Measurements from ENCODE around the gene ORAI1. TPM values are rescaled to one million over a fixed set of nuclear protein-coding genes. Genes with fewer than 3 reads are reported as not detected.

Gene ORAI1
- total and polyA plus RNA-seq, 2 donors (not counting 3 experiments of a cell fraction or from before 2014, with no cell fraction given): 30.5 to 65.4 TPM

DNA sequence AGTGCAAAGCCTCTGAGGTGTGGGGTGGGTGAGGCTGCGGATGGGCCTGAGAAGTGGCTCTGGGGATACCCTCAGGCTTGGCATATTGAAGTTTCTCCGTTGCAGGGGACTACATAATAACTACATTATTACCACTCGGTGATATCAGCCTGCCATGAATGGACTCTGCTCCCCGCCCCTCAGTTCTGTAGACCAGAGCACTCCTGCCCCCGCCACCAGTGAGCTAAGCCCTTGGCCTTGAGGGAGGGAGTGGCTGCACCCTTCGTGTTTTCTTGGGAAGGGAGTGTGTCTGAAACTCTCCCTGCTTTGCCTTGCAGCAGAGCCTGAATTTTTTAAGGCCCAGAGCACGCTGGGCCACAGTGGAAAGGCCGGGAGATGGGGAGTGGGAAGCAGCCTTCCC lies 1.7 kb downstream of the ORAI1 start:
- Histone ChIP-seq H4K20me1 (replicated peaks; ENCODE audit: control insufficient read depth, extremely low read depth, insufficient read depth, low read length) (no peaks in the 10 kb centered on the region), H3K9ac (replicated peaks; ENCODE audit: extremely low read depth, insufficient read depth, low read length) (peak overlapping the region; percentile 42), H3K27me3 (ENCODE audit: control insufficient read depth in 2 of 2, insufficient read depth in 2 of 2, low read length in 2 of 2) (no peaks in the 10 kb centered on the region), H3K4me3 (replicated peaks in 1 of 3; ENCODE audit: insufficient read depth in 1 of 3, low read depth in 1 of 3, low read length in 3 of 3) (peak overlapping the region in 2 of 3 experiments; percentile 42 to 67), H3K36me3 (ENCODE audit: control insufficient read depth in 2 of 2, extremely low read depth in 1 of 2, insufficient read depth in 2 of 2, low read length in 2 of 2) (no peaks in the 10 kb centered on the region), H3K4me1 (ENCODE audit: control insufficient read depth, extremely low read depth, insufficient read depth, low read length) (peaks cover 50% of the 10 kb centered on the region), H2AFZ (ENCODE audit: low read depth, low read length) (no peak overlapping the region), H3K9me1 (replicated peaks; ENCODE audit: control insufficient read depth, extremely low read depth, insufficient read depth, low read length) (no peaks in the 10 kb centered on the region), H3K4me2 (ENCODE audit: insufficient read depth, low read length) (peak overlapping the region; percentile 62), H3K9me3 (replicated peaks; ENCODE audit: control insufficient read depth, insufficient read depth, low read length) (no peaks in the 10 kb centered on the region), H3K27ac (ENCODE audit: insufficient read depth, low read depth, low read length) (peak overlapping the region; percentile 67), H3K79me2 (ENCODE audit: control insufficient read depth, insufficient read depth, low read length) (peaks cover 41% of the 10 kb centered on the region)
- FAIRE-seq (peak; percentile 82), DNase-seq (ENCODE audit: low read depth, low spot score) (no peak)
- CTCF ChIA-PET: interaction anchor here (0.9 to 6.4 kb wide), 7 partner anchors 8 to 166 kb away, joined by 3 to 108 read pairs (median 13); partner anchors contain the start of genes MORN3 and RHOF
- TF ChIP-seq, protein P1, sequence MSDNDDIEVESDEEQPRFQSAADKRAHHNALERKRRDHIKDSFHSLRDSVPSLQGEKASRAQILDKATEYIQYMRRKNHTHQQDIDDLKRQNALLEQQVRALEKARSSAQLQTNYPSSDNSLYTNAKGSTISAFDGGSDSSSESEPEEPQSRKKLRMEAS (IDR thresholded peaks at IDR 0.05; ENCODE audit: insufficient read depth, insufficient read length): no peak
- TF ChIP-seq FOS (IDR thresholded peaks at IDR 0.05; ENCODE audit: borderline replicate concordance, insufficient read depth, low read length): no peak
- no peak for TF ChIP-seq MYC (IDR thresholded peaks at IDR 0.05; ENCODE audit: low read depth, low read length)
- dilution Hi-C loops (cut with MboI; ENCODE audit: extremely low pct_ligation_motif_present, low sequenced_read_pairs): no loop called here
- BruUV-seq (replicated peaks): no TSS peak
- POLR2A ChIA-PET: no interaction called here
- intact Hi-C loops (cut with micrococcal nuclease): loop anchor here (5.0 kb wide), 1 partner anchor 169 kb away; no protein-coding TSS in a partner anchor

DNA sequence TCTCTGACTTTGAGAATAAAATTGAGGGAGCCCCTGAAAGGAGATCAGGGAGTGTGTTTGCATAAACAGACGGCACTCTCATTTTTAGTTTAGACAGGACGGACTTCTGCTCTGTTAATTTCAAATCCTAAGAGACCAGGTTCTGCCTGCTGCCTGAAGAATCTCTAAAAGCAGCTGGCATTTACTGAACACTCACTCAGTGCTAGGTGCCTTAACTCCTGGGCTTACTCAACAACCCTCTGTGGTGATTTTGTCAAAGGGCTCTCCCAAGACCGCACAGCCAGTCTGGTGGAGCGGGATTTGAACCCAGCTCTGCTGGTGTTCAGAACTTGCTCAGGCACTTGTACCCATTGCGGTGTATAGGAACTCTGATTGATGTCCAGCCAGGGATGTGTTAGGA lies 2.2 kb downstream of the ORAI1 start:
- FAIRE-seq (peak; percentile 53), DNase-seq (ENCODE audit: low read depth, low spot score) (no peak)
- peaks cover 45% of the 10 kb centered on the region for H3K79me2 ChIP-seq (ENCODE audit: control insufficient read depth, insufficient read depth, low read length)
- H3K36me3 ChIP-seq (ENCODE audit: control insufficient read depth in 2 of 2, extremely low read depth in 1 of 2, insufficient read depth in 2 of 2, low read length in 2 of 2): no peaks in the 10 kb centered on the region
- H3K9ac ChIP-seq (replicated peaks; ENCODE audit: extremely low read depth, insufficient read depth, low read length): peak overlapping the region; percentile 20
- intact Hi-C loops (cut with micrococcal nuclease) (loop anchor here (5.0 kb wide), 1 partner anchor 169 kb away; no protein-coding TSS in a partner anchor), dilution Hi-C loops (cut with MboI; ENCODE audit: extremely low pct_ligation_motif_present, low sequenced_read_pairs) (no loop called here)
- BruUV-seq (replicated peaks): no TSS peak
- POLR2A ChIA-PET: no interaction called here
- no peak for TF ChIP-seq JUN (IDR thresholded peaks at IDR 0.05; ENCODE audit: borderline replicate concordance, insufficient read depth, insufficient read length, low read depth)
- H3K9me3 ChIP-seq (replicated peaks; ENCODE audit: control insufficient read depth, insufficient read depth, low read length): no peaks in the 10 kb centered on the region
- H3K4me3 ChIP-seq (replicated peaks in 1 of 3; ENCODE audit: insufficient read depth in 1 of 3, low read depth in 1 of 3, low read length in 3 of 3): no peak overlapping the region
- H3K4me2 ChIP-seq (ENCODE audit: insufficient read depth, low read length): peak overlapping the region; percentile 62
- no peaks in the 10 kb centered on the region for H3K9me1 ChIP-seq (replicated peaks; ENCODE audit: control insufficient read depth, extremely low read depth, insufficient read depth, low read length)
- H3K4me1 ChIP-seq (ENCODE audit: control insufficient read depth, extremely low read depth, insufficient read depth, low read length): peaks cover 50% of the 10 kb centered on the region
- no peaks in the 10 kb centered on the region for H4K20me1 ChIP-seq (replicated peaks; ENCODE audit: control insufficient read depth, extremely low read depth, insufficient read depth, low read length)
- CTCF ChIA-PET: interaction anchor here (0.6 to 6.4 kb wide), 6 partner anchors 8 to 166 kb away, joined by 3 to 108 read pairs (median 14); partner anchors contain the start of genes MORN3 and RHOF
- H2AFZ ChIP-seq (ENCODE audit: low read depth, low read length): no peak overlapping the region
- H3K27ac ChIP-seq (ENCODE audit: insufficient read depth, low read depth, low read length): peak overlapping the region; percentile 67
- H3K27me3 ChIP-seq (ENCODE audit: control insufficient read depth in 2 of 2, insufficient read depth in 2 of 2, low read length in 2 of 2): no peaks in the 10 kb centered on the region
